Activated CD4-positive, alpha-beta T cell treated with anti-CD3 and anti-CD28 coated beads, Interleukin-2, Interleukin-4, amounts not matched to agents 100 ng/mL and 50 ng/mL, durations not matched to agents 16 hours and 8 hours (primary cell): ENCODE data around the gene IL25.
"Not testable (repeated sequence)": the region's sequence is repeated elsewhere in the genome, so short reads cannot be mapped to it uniquely, and the experiment has no call there.

Experiments
- DNase-seq: peaks from one replicate; pipeline ENCODE4 v3.0.0-alpha.2; 2020; ENCODE audit warnings: low spot score

The IL25 gene

GRCh38 chr14:23389396-23389795, 16.8 kb downstream of the IL25 start:
- DNase-seq = no peak

GRCh38 chr14:23389871-23390270, 17.3 kb downstream of the IL25 start:
- DNase-seq = not testable (repeated sequence)

- DNase-seq = no peak
Measured at GRCh38 chr14:23392613-23393012, 20.0 kb downstream of the IL25 start.

GRCh38 chr14:23396126-23396525, 23.5 kb downstream of the IL25 start:
- DNase-seq = no peak

GRCh38 chr14:23396781-23397407, 24.3 kb downstream of the IL25 start:
- DNase-seq = no peak

GRCh38 chr14:23398348-23398747, 25.7 kb downstream of the IL25 start:
- DNase-seq = no peak

GRCh38 chr14:23399136-23399535, 26.5 kb downstream of the IL25 start:
- no peak for DNase-seq

GRCh38 chr14:23399591-23399990, 27.0 kb downstream of the IL25 start:
- DNase-seq = no peak

- DNase-seq = not testable (repeated sequence)
Measured at GRCh38 chr14:23400496-23401149, 28.0 kb downstream of the IL25 start.

GRCh38 chr14:23401291-23401690, 28.7 kb downstream of the IL25 start:
- no peak for DNase-seq

- no peak for DNase-seq
Measured at GRCh38 chr14:23402296-23403138, 29.9 kb downstream of the IL25 start.

- DNase-seq = no peak
Measured at GRCh38 chr14:23403139-23403438, 30.5 kb downstream of the IL25 start.

- no peak for DNase-seq
Measured at GRCh38 chr14:23403908-23404307, 31.3 kb downstream of the IL25 start.

GRCh38 chr14:23404331-23404900, 31.8 kb downstream of the IL25 start:
- DNase-seq = no peak

- DNase-seq = no peak
Measured at GRCh38 chr14:23405096-23405495, 32.5 kb downstream of the IL25 start.

- no peak for DNase-seq
Measured at GRCh38 chr14:23405516-23406025, 33.0 kb downstream of the IL25 start.

GRCh38 chr14:23406244-23406643, 33.6 kb downstream of the IL25 start:
- DNase-seq = no peak

- DNase-seq = no peak
Measured at GRCh38 chr14:23406725-23407355, 34.2 kb downstream of the IL25 start.

- DNase-seq = no peak
Measured at GRCh38 chr14:23407516-23408306, 35.1 kb downstream of the IL25 start, which contains the start of gene MYH6. MYH6 (minus strand) TSS chr14:23408273; CDS start chr14:23407223, 1,050 bp downstream.

GRCh38 chr14:23408307-23408630, 35.7 kb downstream of the IL25 start:
- DNase-seq = no peak

GRCh38 chr14:23409475-23409874, 36.9 kb downstream of the IL25 start:
- DNase-seq = no peak
